Esophagus squamous epithelium (tissue), 4 donors: Measurements from ENCODE around the gene PDS5B.

ENCODE experiments used
- CTCF ChIP-seq, 6 experiments: fragments of 450-650 bp in 4 of 6; fragments of 200-600 bp in 2 of 6; sonication (generic) in 2 of 6; IDR thresholded peaks; one replicate each; pipeline ENCODE4 v1.5.1; 2016 to 2019; ENCODE audit warnings: antibody characterized with exemption in 6 of 6, mild to moderate bottlenecking in 4 of 6, moderate library complexity in 4 of 6
- POLR2A ChIP-seq, 4 donors: fragments of 450-650 bp; IDR thresholded peaks; one replicate each; pipeline ENCODE4 v1.6.1; 2017; ENCODE audit warnings: antibody characterized with exemption in 4 of 4, mild to moderate bottlenecking in 4 of 4, moderate library complexity in 3 of 4

- TF ChIP-seq CTCF (IDR thresholded peaks at IDR 0.05) (no peak), POLR2A (IDR thresholded peaks at IDR 0.05) (no peak)
Observed at GRCh38 chr13:32676242-32676641, 90.0 kb downstream of the PDS5B start.
